DOHH2 (cell line): ENCODE data around the gene MALRD1.

Experiments used
- H3F3A ChIP-seq: fragments of 200-600 bp; sonication (generic), shearing (Covaris generic); 2 replicates; pipeline ENCODE4 v1.6.0; 2016; ENCODE audit warnings: antibody characterized with exemption, mild to moderate bottlenecking; ENCODE audit not compliant: control insufficient read depth, insufficient read depth
- H3K27ac ChIP-seq: fragments of 200-600 bp; sonication (generic); 2 replicates; pipeline ENCODE4 v1.5.1; 2014; ENCODE audit warnings: low read depth, mild to moderate bottlenecking, low read length, moderate library complexity
- H3K27me3 ChIP-seq: fragments of 200-600 bp; sonication (generic); 2 replicates; pipeline ENCODE4 v1.6.1; 2014; ENCODE audit warnings: mild to moderate bottlenecking, low read length, mixed read lengths; ENCODE audit not compliant: control insufficient read depth
- H3K36me3 ChIP-seq: fragments of 200-600 bp; sonication (generic); 2 replicates; pipeline ENCODE4 v1.6.1; 2014; ENCODE audit warnings: mild to moderate bottlenecking, low read length, moderate library complexity, mixed read lengths; ENCODE audit not compliant: control insufficient read depth
- H3K4me1 ChIP-seq: fragments of 200-600 bp; sonication (generic); 2 replicates; pipeline ENCODE4 v1.6.1; 2014; ENCODE audit warnings: mild to moderate bottlenecking, low read length, mixed read lengths; ENCODE audit not compliant: control insufficient read depth
- H3K4me2 ChIP-seq: fragments of 200-600 bp; sonication (generic); 2 replicates; pipeline ENCODE4 v1.6.0; 2014; ENCODE audit warnings: mild to moderate bottlenecking, low read length, moderate library complexity
- H3K4me3 ChIP-seq: fragments of 200-600 bp; sonication (generic); 2 replicates; pipeline ENCODE4 v1.5.1; 2014; ENCODE audit warnings: mild to moderate bottlenecking, low read length, mixed read lengths
- H3K79me2 ChIP-seq: fragments of 200-600 bp; sonication (generic); 2 replicates; pipeline ENCODE4 v1.6.1; 2014; ENCODE audit warnings: mild to moderate bottlenecking, low read length, mixed read lengths; ENCODE audit not compliant: control insufficient read depth
- H3K9me2 ChIP-seq: fragments of 200-600 bp; sonication (generic); replicated peaks from 2 replicates; pipeline ENCODE4 v1.6.1; 2014; ENCODE audit warnings: mild to moderate bottlenecking, low read length, mixed read lengths; ENCODE audit not compliant: control insufficient read depth
- H3K9me3 ChIP-seq: fragments of 200-600 bp; sonication (generic); 2 replicates; pipeline ENCODE4 v1.6.1; 2014; ENCODE audit warnings: antibody characterized with exemption, low read length, mixed read lengths; ENCODE audit not compliant: control insufficient read depth, insufficient read depth
- H4K20me1 ChIP-seq: fragments of 200-600 bp; sonication (generic); 2 replicates; pipeline ENCODE4 v1.6.0; 2014; ENCODE audit warnings: low read depth, mild to moderate bottlenecking, antibody characterized with exemption, low read length, moderate library complexity; ENCODE audit not compliant: control insufficient read depth, insufficient read depth
- EZH2phosphoT487 ChIP-seq: fragments of 200-600 bp; sonication (generic); IDR thresholded peaks from 2 replicates; pipeline ENCODE4 v1.6.1; 2017; ENCODE audit warnings: borderline replicate concordance, mild to moderate bottlenecking, antibody characterized with exemption, low read length, moderate library complexity, mixed read lengths
- TF ChIP-seq, protein P1 (sequence below): fragments of 200-600 bp; sonication (generic); IDR thresholded peaks from one replicate; pipeline ENCODE4 v1.5.1; 2014; ENCODE audit warnings: antibody characterized with exemption, mild to moderate bottlenecking, low read depth, low read length; ENCODE audit not compliant: poor library complexity, severe bottlenecking

MALRD1 gene

GRCh38 chr10:19652750-19653149 lies 604.1 kb downstream of the MALRD1 start:
- Histone ChIP-seq H3K27me3 (no peaks in the 10 kb centered on the region), H3K4me3 (no peak overlapping the region), H3K27ac (no peak overlapping the region), H3K9me2 (no peaks in the 10 kb centered on the region), H3K4me2 (no peak overlapping the region), H3F3A (no peaks in the 10 kb centered on the region), H4K20me1 (no peaks in the 10 kb centered on the region), H3K79me2 (no peaks in the 10 kb centered on the region), H3K4me1 (no peaks in the 10 kb centered on the region), H3K9me3 (no peaks in the 10 kb centered on the region), H3K36me3 (no peaks in the 10 kb centered on the region)
- TF ChIP-seq EZH2phosphoT487, result no peak
- TF ChIP-seq, protein P1, sequence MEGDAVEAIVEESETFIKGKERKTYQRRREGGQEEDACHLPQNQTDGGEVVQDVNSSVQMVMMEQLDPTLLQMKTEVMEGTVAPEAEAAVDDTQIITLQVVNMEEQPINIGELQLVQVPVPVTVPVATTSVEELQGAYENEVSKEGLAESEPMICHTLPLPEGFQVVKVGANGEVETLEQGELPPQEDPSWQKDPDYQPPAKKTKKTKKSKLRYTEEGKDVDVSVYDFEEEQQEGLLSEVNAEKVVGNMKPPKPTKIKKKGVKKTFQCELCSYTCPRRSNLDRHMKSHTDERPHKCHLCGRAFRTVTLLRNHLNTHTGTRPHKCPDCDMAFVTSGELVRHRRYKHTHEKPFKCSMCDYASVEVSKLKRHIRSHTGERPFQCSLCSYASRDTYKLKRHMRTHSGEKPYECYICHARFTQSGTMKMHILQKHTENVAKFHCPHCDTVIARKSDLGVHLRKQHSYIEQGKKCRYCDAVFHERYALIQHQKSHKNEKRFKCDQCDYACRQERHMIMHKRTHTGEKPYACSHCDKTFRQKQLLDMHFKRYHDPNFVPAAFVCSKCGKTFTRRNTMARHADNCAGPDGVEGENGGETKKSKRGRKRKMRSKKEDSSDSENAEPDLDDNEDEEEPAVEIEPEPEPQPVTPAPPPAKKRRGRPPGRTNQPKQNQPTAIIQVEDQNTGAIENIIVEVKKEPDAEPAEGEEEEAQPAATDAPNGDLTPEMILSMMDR, result no peak

- Histone ChIP-seq H3K27me3 (no peaks in the 10 kb centered on the region), H3K27ac (no peak overlapping the region), H3K4me1 (no peaks in the 10 kb centered on the region), H3K9me3 (no peaks in the 10 kb centered on the region), H3K79me2 (no peaks in the 10 kb centered on the region), H3K9me2 (no peaks in the 10 kb centered on the region), H3K4me2 (no peak overlapping the region), H4K20me1 (no peaks in the 10 kb centered on the region), H3K36me3 (no peaks in the 10 kb centered on the region), H3K4me3 (no peak overlapping the region), H3F3A (no peaks in the 10 kb centered on the region)
- TF ChIP-seq, protein P1, result no peak
- no peak for TF ChIP-seq EZH2phosphoT487
These were observed 605.3 kb downstream of the MALRD1 start for GRCh38 chr10:19653931-19654330.

- Histone ChIP-seq H3K79me2 (no peaks in the 10 kb centered on the region), H3K4me3 (no peak overlapping the region), H3K4me1 (no peaks in the 10 kb centered on the region), H3F3A (no peaks in the 10 kb centered on the region), H3K27me3 (no peaks in the 10 kb centered on the region), H4K20me1 (no peaks in the 10 kb centered on the region), H3K4me2 (no peak overlapping the region), H3K27ac (no peak overlapping the region), H3K9me3 (no peaks in the 10 kb centered on the region), H3K9me2 (no peaks in the 10 kb centered on the region), H3K36me3 (no peaks in the 10 kb centered on the region)
- no peak for TF ChIP-seq EZH2phosphoT487
- TF ChIP-seq, protein P1, result no peak
These were observed 606.0 kb downstream of the MALRD1 start for GRCh38 chr10:19654576-19654975.
